Left ventricle myocardium inferior (tissue), 1 donor: Measurements from ENCODE around the gene NKPD1. TPM values are rescaled to one million over a fixed set of nuclear protein-coding genes. Genes with fewer than 3 reads are reported as not detected.

Experiments used
- DNase-seq: peaks from one replicate; pipeline ENCODE4 v3.0.0-alpha.2; 2020
- H3K27ac ChIP-seq: fragments of 200-600 bp; replicated peaks from 2 replicates; pipeline ENCODE4 v1.8.0; 2021
- H3K27me3 ChIP-seq: fragments of 200-600 bp; 2 replicates; pipeline ENCODE4 v1.8.0; 2021; ENCODE audit warnings: low read depth
- H3K36me3 ChIP-seq: fragments of 200-600 bp; 2 replicates; pipeline ENCODE4 v1.8.0; 2021
- H3K4me1 ChIP-seq: fragments of 200-600 bp; 2 replicates; pipeline ENCODE4 v1.8.0; 2021
- H3K4me3 ChIP-seq: fragments of 200-600 bp; 2 replicates; pipeline ENCODE4 v1.8.0; 2021; ENCODE audit warnings: mild to moderate bottlenecking, moderate library complexity
- H3K9me3 ChIP-seq: fragments of 200-600 bp; replicated peaks from 2 replicates; pipeline ENCODE4 v1.8.0; 2021
- intact Hi-C: fragments of 100-400 bp; cut with micrococcal nuclease; formaldehyde crosslinking; loops from one replicate; pipeline ENCODE4 v1.11.0; 2022
- total RNA-seq: library from RNA; stranded (reverse); fragmentation: NEBNext Ultra II Directional; extraction: Animal tissue kit (Norgen Biotek cat#: 25700); gene quantifications from one replicate; pipeline ENCODE4 v1.2.1, GENCODE V29; 2021
- TF ChIP-seq, protein P1 (sequence below): fragments of 200-600 bp; IDR thresholded peaks from 2 replicates; pipeline ENCODE4 v1.8.0; 2021; ENCODE audit warnings: antibody characterized with exemption, mild to moderate bottlenecking, borderline replicate concordance
- donor health status: DM: no; HTN: yes; CAD: no; lungs with severe emphysema.

Gene NKPD1
- total RNA-seq, 1 donor from 2014 or later, result 0.05 TPM

GRCh38 chr19:45172173-45172572 is 11.4 kb upstream of the NKPD1 start:
- H3K4me3 ChIP-seq, result no peak overlapping the region
- peaks cover 22% of the 10 kb centered on the region for H3K4me1 ChIP-seq
- H3K9me3 ChIP-seq, result no peaks in the 10 kb centered on the region
- DNase-seq, result no peak
- intact Hi-C loops, result no loop called here
- TF ChIP-seq, protein P1, sequence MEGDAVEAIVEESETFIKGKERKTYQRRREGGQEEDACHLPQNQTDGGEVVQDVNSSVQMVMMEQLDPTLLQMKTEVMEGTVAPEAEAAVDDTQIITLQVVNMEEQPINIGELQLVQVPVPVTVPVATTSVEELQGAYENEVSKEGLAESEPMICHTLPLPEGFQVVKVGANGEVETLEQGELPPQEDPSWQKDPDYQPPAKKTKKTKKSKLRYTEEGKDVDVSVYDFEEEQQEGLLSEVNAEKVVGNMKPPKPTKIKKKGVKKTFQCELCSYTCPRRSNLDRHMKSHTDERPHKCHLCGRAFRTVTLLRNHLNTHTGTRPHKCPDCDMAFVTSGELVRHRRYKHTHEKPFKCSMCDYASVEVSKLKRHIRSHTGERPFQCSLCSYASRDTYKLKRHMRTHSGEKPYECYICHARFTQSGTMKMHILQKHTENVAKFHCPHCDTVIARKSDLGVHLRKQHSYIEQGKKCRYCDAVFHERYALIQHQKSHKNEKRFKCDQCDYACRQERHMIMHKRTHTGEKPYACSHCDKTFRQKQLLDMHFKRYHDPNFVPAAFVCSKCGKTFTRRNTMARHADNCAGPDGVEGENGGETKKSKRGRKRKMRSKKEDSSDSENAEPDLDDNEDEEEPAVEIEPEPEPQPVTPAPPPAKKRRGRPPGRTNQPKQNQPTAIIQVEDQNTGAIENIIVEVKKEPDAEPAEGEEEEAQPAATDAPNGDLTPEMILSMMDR, result no peak
- peak overlapping the region; percentile 72 for H3K27ac ChIP-seq
- H3K27me3 ChIP-seq, result no peaks in the 10 kb centered on the region
- H3K36me3 ChIP-seq, result no peaks in the 10 kb centered on the region

DNA sequence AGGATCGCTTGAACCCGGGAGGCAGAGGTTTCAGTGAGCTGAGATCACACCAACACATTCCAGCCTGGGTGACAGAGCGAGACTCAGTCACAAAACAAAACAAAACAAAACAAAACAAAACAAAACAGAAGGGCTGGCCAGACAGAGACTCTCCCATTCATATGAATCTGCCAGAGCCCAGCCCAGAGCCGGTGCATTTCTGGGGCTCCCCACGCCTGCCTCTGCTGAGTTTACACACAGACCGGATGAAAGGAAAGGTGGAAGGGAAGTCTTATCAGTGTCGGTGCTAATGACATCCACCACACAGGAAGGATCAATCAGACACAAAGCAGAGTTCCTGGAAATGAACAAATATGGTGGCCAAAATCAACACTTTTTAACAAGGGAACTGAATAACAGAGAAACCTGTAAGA is 10.4 kb upstream of the NKPD1 start:
- Histone ChIP-seq H3K4me3 (no peak overlapping the region), H3K9me3 (no peaks in the 10 kb centered on the region), H3K36me3 (no peaks in the 10 kb centered on the region), H3K4me1 (peaks cover 30% of the 10 kb centered on the region), H3K27me3 (no peaks in the 10 kb centered on the region), H3K27ac (peak overlapping the region; percentile 72)
- intact Hi-C loops, result no loop called here
- TF ChIP-seq, protein P1, result no peak
- no peak for DNase-seq

DNA sequence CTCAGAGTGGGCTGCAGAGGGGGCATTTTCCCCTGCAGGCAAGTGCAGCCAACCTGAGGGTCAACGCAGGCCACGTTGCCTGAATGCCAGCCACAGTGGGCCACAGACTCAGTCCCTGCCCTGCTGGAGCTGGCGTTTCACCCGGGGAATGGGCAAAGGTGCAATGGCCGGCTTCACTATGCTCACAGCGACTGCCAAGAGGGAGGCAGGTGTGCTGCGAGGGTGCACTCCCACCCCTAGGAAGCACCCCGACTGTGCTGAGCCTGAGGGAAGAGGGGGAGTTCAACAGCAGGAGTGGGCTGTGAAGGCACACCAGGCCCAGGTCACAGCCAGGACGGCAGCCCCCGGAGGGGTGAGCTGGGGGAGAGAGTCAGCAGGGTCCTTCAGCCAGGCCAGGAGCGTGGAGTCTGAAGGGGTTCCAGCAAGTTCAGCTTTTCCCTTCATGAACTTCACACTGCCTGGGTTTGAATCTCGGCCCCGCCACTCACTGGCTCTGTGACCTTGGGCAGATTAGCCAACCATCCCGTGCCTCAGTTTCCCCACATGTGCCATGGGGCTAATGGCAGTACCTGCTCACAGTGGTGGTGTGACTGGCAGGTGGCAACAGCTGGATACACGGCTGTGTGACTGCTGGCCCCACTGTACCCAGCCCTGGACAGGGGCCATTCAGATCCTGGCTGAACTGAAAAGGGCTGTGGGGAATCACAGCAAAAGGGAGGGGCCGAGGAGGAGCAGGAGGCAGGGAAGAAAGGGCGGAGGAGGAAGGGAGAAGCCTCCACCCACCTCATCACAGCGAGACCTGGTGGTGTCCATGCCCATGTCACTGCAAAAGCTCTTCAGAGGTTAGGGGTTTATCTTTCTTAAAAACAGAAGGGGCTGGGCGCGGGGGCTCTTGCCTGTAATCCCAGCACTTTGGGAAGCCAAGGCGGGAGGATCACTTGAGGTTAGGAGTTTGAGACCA is 9.6 kb upstream of the NKPD1 start:
- Histone ChIP-seq H3K9me3 (no peaks in the 10 kb centered on the region), H3K4me1 (peaks cover 36% of the 10 kb centered on the region), H3K36me3 (no peaks in the 10 kb centered on the region), H3K27ac (peak overlapping the region; percentile 72), H3K4me3 (no peak overlapping the region), H3K27me3 (no peaks in the 10 kb centered on the region)
- TF ChIP-seq, protein P1, result no peak
- intact Hi-C loops, result no loop called here
- DNase-seq, result no peak

DNA sequence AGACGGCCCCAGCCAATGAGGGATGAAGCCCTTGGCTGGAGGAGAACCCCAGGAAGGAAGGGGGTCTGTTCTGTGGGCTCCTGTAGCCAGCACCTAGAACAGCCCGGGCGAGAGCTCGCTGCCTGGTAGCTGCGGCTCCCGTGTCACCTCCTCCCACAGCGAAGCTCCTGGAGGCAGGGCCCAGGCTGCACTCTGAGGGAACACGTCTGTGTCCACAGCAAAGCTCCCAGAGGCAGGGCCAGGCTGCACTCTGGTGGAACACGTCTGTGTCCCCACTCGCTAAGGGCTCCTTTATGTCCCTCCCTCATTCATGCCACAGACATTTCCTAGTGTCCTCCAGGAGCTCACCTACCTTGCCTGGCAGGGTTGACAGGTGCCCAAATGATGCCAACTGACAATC is 8.8 kb upstream of the NKPD1 start:
- intact Hi-C loops, result no loop called here
- Histone ChIP-seq H3K27ac (no peak overlapping the region), H3K9me3 (no peaks in the 10 kb centered on the region), H3K27me3 (no peaks in the 10 kb centered on the region), H3K4me3 (no peak overlapping the region), H3K4me1 (peaks cover 43% of the 10 kb centered on the region), H3K36me3 (no peaks in the 10 kb centered on the region)
- TF ChIP-seq, protein P1, result no peak
- no peak for DNase-seq

GRCh38 chr19:45168767-45169351 is 8.1 kb upstream of the NKPD1 start:
- TF ChIP-seq, protein P1, result no peak
- intact Hi-C loops, result no loop called here

More at GRCh38 chr19:45168767-45169351, 8.1 kb upstream of the NKPD1 start:
- H3K4me1 ChIP-seq, result peaks cover 50% of the 10 kb centered on the region
- H3K4me3 ChIP-seq, result no peak overlapping the region
- DNase-seq, result peak; percentile 13
- no peaks in the 10 kb centered on the region for H3K36me3 ChIP-seq
- H3K9me3 ChIP-seq, result no peaks in the 10 kb centered on the region
- H3K27ac ChIP-seq, result no peak overlapping the region
- H3K27me3 ChIP-seq, result no peaks in the 10 kb centered on the region
